Dendritic cell treated with granulocyte-macrophage colony-stimulating factor and Interleukin-4, amounts not matched to agents 40 ng/mL and 50 ng/mL, for 4 days (primary cell): ENCODE data around the gene PCBP3.
"Not testable (repeated sequence)": the region's sequence is repeated elsewhere in the genome, so short reads cannot be mapped to it uniquely, and the experiment has no call there.

Experiments
- H3K27ac Mint-ChIP-seq: one replicate; pipeline ENCODE4 v1.8.0; 2022; ENCODE audit warnings: mild to moderate bottlenecking, mixed read lengths
- H3K27me3 Mint-ChIP-seq: one replicate; pipeline ENCODE4 v1.8.0; 2022; ENCODE audit warnings: mild to moderate bottlenecking, mixed read lengths
- H3K36me3 Mint-ChIP-seq: one replicate; pipeline ENCODE4 v1.8.0; 2022; ENCODE audit warnings: low read depth, mixed read lengths
- H3K4me1 Mint-ChIP-seq: one replicate; pipeline ENCODE4 v1.8.0; 2022; ENCODE audit warnings: low read depth, mixed read lengths
- H3K4me3 Mint-ChIP-seq: one replicate; pipeline ENCODE4 v1.8.0; 2022; ENCODE audit warnings: mild to moderate bottlenecking, moderate library complexity, mixed read lengths
- H3K9me3 Mint-ChIP-seq: one replicate; pipeline ENCODE4 v1.8.0; 2022; ENCODE audit warnings: mixed read lengths
- intact Hi-C: fragments of 100-400 bp; cut with micrococcal nuclease; formaldehyde crosslinking; loops from one replicate; pipeline ENCODE4 v1.15.0; 2022

PCBP3 gene

GRCh38 chr21:45704311-45705108 lies 61.0 kb downstream of the PCBP3 start:
- intact Hi-C loops: no loop called here
- Mint-ChIP-seq H3K4me1 (peaks cover 15% of the 10 kb centered on the region), H3K27me3 (no peaks in the 10 kb centered on the region), H3K4me3 (no peak overlapping the region), H3K9me3 (no peaks in the 10 kb centered on the region), H3K27ac (no peak overlapping the region), H3K36me3 (no peaks in the 10 kb centered on the region)

DNA sequence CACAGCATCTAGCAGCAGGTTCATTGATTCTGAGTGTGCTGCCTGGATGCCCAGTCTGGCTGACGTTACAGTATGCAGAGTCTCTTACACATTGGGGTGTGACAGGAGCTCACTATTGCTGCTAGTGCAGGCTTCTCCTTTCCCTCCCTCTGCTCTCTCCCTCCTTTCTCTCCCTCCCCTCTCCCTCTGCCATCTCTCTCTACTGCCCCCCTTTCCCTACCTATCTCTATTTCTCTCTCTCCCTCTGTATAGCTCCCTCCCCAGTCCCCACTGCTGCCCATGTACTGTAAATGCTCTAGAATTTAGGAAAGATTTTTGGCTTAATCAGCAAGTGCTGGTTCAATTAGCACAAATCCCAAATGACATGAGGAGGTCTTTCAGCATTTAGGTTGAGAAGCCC lies 62.8 kb downstream of the PCBP3 start:
- Mint-ChIP-seq H3K27me3 (no peaks in the 10 kb centered on the region), H3K4me1 (peaks cover 20% of the 10 kb centered on the region), H3K4me3 (no peak overlapping the region), H3K9me3 (peaks cover under 1% of the 10 kb centered on the region), H3K27ac (no peak overlapping the region), H3K36me3 (no peaks in the 10 kb centered on the region)
- intact Hi-C loops: no loop called here

- H3K27me3 Mint-ChIP-seq: no peaks in the 10 kb centered on the region
- H3K4me3 Mint-ChIP-seq: no peak overlapping the region
- H3K27ac Mint-ChIP-seq: no peak overlapping the region
- peaks cover 20% of the 10 kb centered on the region for H3K4me1 Mint-ChIP-seq
- H3K36me3 Mint-ChIP-seq: no peaks in the 10 kb centered on the region
- intact Hi-C loops: no loop called here
- peaks cover 21% of the 10 kb centered on the region for H3K9me3 Mint-ChIP-seq
These were observed 65.6 kb downstream of the PCBP3 start for GRCh38 chr21:45709173-45709572.

DNA sequence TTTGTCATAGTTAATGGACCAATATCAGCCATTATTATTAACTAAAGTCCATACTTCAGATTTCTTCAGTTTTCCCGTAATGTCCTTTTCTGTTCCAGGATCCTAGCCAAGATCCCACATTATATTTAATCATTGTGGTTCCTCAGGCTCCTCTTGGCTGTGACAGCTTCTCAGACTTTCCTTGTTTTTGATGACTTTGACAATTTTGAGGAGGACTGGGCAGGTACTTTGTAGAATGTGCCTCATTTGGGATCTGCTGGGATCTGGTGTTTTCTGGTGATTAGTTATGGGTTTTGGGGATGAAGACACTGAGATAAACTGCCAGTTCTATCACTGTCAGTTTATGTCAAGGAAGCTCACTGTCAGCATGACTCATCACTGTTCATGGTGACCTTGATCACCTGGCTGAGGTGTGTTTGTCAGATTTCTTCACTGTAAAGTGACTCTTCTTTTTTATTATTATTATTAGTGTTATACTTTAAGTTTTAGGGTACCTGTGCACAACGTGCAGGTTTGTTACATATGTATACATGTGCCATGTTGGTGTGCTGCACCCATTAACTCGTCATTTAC lies 66.3 kb downstream of the PCBP3 start:
- Mint-ChIP-seq H3K4me3 (no peak overlapping the region), H3K27me3 (no peaks in the 10 kb centered on the region), H3K9me3 (peaks cover 24% of the 10 kb centered on the region), H3K27ac (no peak overlapping the region), H3K36me3 (no peaks in the 10 kb centered on the region), H3K4me1 (peaks cover 20% of the 10 kb centered on the region)
- intact Hi-C loops: no loop called here

DNA sequence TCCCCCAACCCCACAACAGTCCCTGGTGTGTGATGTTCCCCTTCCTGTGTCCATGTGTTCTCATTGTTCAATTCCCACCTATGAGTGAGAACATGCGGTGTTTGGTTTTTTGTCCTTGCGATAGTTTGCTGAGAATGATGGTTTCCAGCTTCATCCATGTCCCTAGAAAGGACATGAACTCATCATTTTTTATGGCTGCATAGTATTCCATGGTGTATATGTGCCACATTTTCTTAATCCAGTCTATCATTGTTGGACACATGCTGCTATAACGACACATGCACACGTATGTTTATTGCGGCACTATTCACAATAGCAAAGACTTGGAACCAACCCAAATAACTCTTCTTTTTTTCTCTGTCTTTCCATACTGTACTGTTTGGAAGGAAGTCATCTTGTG lies 66.8 kb downstream of the PCBP3 start:
- H3K9me3 Mint-ChIP-seq: peaks cover 26% of the 10 kb centered on the region
- peaks cover 20% of the 10 kb centered on the region for H3K4me1 Mint-ChIP-seq
- H3K27me3 Mint-ChIP-seq, H3K4me3 Mint-ChIP-seq, H3K36me3 Mint-ChIP-seq, H3K27ac Mint-ChIP-seq, intact Hi-C loops: not testable (repeated sequence)

GRCh38 chr21:45713613-45714012 lies 70.1 kb downstream of the PCBP3 start:
- no peak overlapping the region for H3K4me3 Mint-ChIP-seq
- H3K27ac Mint-ChIP-seq: no peak overlapping the region
- no peaks in the 10 kb centered on the region for H3K36me3 Mint-ChIP-seq
- no peaks in the 10 kb centered on the region for H3K27me3 Mint-ChIP-seq
- peaks cover 34% of the 10 kb centered on the region for H3K9me3 Mint-ChIP-seq
- intact Hi-C loops: no loop called here
- peaks cover 11% of the 10 kb centered on the region for H3K4me1 Mint-ChIP-seq

- no peaks in the 10 kb centered on the region for H3K4me1 Mint-ChIP-seq
- no peak overlapping the region for H3K4me3 Mint-ChIP-seq
- intact Hi-C loops: no loop called here
- no peak overlapping the region for H3K27ac Mint-ChIP-seq
- peaks cover 34% of the 10 kb centered on the region for H3K9me3 Mint-ChIP-seq
- H3K36me3 Mint-ChIP-seq: no peaks in the 10 kb centered on the region
- no peaks in the 10 kb centered on the region for H3K27me3 Mint-ChIP-seq
These were observed 71.9 kb downstream of the PCBP3 start for GRCh38 chr21:45715441-45715840.

- intact Hi-C loops: no loop called here
- Mint-ChIP-seq H3K27ac (no peak overlapping the region), H3K4me3 (no peak overlapping the region), H3K4me1 (no peaks in the 10 kb centered on the region), H3K27me3 (no peaks in the 10 kb centered on the region), H3K36me3 (no peaks in the 10 kb centered on the region), H3K9me3 (peaks cover 20% of the 10 kb centered on the region)
These were observed 74.9 kb downstream of the PCBP3 start for GRCh38 chr21:45718413-45718812.

- Mint-ChIP-seq H3K9me3 (peaks cover 12% of the 10 kb centered on the region), H3K4me1 (no peaks in the 10 kb centered on the region), H3K27me3 (no peaks in the 10 kb centered on the region), H3K36me3 (no peaks in the 10 kb centered on the region), H3K27ac (no peak overlapping the region), H3K4me3 (no peak overlapping the region)
- intact Hi-C loops: no loop called here
These were observed 75.8 kb downstream of the PCBP3 start for GRCh38 chr21:45719177-45719802.

- H3K36me3 Mint-ChIP-seq, H3K27me3 Mint-ChIP-seq, intact Hi-C loops, H3K27ac Mint-ChIP-seq, H3K4me3 Mint-ChIP-seq, H3K4me1 Mint-ChIP-seq, H3K9me3 Mint-ChIP-seq: not testable (repeated sequence)
These were observed 76.7 kb downstream of the PCBP3 start for GRCh38 chr21:45720204-45720603.

DNA sequence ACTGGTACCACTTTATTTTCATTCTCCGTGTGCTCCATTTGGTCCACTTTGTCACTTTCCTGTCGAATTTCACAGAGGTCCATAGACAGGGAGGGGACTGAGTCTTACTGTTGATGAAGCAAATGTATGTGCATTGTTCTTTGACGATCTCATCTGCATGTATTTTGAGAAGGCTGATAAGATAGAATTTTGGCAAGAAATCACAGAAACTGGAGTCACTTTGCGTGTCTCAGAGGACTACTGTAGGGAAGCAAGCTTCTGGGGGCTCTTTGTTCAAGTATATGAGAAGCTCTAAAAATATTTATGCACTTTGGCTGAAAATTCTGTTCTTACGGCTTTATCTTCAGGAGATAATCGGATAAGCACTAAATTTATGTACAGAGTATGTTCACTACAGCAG lies 78.1 kb downstream of the PCBP3 start:
- Mint-ChIP-seq H3K27ac (no peak overlapping the region), H3K27me3 (no peaks in the 10 kb centered on the region), H3K9me3 (no peaks in the 10 kb centered on the region), H3K36me3 (no peaks in the 10 kb centered on the region), H3K4me3 (no peak overlapping the region), H3K4me1 (no peaks in the 10 kb centered on the region)
- intact Hi-C loops: no loop called here

DNA sequence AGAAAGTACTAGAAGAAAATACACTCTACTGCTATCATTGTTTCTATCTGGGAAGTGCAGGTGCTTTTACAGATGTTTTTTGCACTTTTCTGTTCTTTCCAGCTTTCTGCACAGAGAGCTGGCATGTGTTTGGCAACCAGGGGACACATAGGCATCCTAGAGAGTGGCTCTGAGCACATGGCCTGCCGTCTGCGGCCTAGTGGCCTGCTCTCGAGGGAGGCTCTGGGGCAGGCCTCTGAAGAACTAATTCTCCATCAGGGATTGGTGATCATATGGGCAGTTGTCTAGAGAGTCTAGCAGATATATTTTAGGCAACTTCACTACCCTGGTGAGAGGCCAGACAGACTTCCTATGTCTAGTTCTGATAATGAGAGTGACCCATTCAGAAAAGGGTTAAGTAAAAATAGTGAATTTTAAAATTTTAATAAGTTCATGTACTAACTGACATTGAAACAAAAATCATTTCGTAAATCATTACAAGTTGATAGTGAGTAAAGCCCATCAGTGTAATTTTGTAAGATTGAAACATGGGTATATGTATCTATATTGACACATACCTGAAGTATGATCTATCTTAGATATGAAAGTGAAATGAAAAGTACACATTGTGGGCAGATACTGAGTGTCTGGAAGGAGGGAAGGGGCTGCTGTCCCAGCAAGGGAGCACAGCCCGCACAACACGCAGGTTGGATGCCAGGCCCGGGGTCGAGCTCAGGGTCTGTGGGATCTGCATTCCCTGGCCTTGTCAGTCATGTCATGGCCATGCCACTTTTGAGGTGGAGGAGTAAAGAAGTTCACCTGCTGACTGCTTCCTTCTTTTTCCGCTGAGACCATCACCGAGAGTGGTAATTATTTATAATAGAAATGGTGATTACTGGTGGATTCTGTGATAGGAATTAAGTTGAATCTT lies 79.8 kb downstream of the PCBP3 start:
- intact Hi-C loops: no loop called here
- Mint-ChIP-seq H3K27me3 (no peaks in the 10 kb centered on the region), H3K27ac (no peak overlapping the region), H3K4me3 (no peak overlapping the region), H3K9me3 (no peaks in the 10 kb centered on the region), H3K4me1 (no peaks in the 10 kb centered on the region), H3K36me3 (no peaks in the 10 kb centered on the region)

DNA sequence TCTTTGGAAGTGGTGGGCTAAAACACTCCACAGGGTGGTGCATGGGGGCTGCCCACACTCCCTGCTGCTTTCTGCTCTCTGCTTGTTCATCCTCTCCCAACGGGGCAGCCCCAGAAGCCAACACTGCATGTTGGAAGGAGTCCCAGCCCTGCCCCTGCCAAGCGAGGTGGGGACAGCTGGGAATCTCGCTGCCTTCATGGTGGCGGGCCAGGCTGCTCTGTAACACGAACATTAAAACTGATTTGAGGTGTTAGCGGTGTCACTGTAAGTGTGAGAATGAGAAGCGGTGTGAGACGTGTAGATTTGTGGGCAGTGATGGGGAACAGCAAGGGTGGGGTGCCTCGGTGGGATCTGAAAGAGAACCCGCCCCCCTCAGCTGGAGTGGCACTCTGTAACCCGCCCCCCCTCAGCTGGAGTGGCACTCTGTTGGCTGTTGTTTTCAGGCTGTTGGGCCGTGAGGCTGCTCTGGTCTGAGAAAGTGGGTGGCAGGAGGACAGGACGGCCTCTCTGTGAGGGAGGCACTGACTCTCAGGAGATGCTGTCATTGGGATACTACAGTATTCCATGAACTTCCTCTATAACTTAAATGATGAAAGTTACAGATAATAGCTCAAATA lies 80.9 kb downstream of the PCBP3 start:
- Mint-ChIP-seq H3K4me1 (no peaks in the 10 kb centered on the region), H3K36me3 (no peaks in the 10 kb centered on the region), H3K4me3 (no peak overlapping the region), H3K9me3 (no peaks in the 10 kb centered on the region), H3K27me3 (no peaks in the 10 kb centered on the region), H3K27ac (no peak overlapping the region)
- intact Hi-C loops: no loop called here
